Activated T-cell treated with anti-CD3 and anti-CD28 coated beads, Interleukin-2, amount 50 U/mL, for 24 hours (primary cell): ENCODE results near the gene TMEM186.
A peak's percentile ranks its signal among the peaks of the same experiment; 100 is the strongest.
"Not testable (repeated sequence)": the region's sequence is repeated elsewhere in the genome, so short reads cannot be mapped to it uniquely, and the experiment has no call there.

Experiments
- DNase-seq: peaks from one replicate; pipeline ENCODE4 v3.0.0-alpha.2; 2020
- H3K27ac Mint-ChIP-seq: 2 replicates; pipeline ENCODE4 v1.8.0; 2020; ENCODE audit warnings: mild to moderate bottlenecking, mixed read lengths
- H3K27me3 Mint-ChIP-seq: 2 replicates; pipeline ENCODE4 v1.8.0; 2020; ENCODE audit warnings: mixed read lengths
- H3K36me3 Mint-ChIP-seq: 2 replicates; pipeline ENCODE4 v1.8.0; 2020; ENCODE audit warnings: low read depth, mixed read lengths
- H3K4me1 Mint-ChIP-seq: 2 replicates; pipeline ENCODE4 v1.8.0; 2020; ENCODE audit warnings: low read depth, mixed read lengths
- H3K4me3 Mint-ChIP-seq: 2 replicates; pipeline ENCODE4 v1.8.0; 2020; ENCODE audit warnings: mild to moderate bottlenecking, moderate library complexity, mixed read lengths
- H3K9me3 Mint-ChIP-seq: 2 replicates; pipeline ENCODE4 v1.8.0; 2020; ENCODE audit warnings: mixed read lengths

TMEM186 gene

DNA sequence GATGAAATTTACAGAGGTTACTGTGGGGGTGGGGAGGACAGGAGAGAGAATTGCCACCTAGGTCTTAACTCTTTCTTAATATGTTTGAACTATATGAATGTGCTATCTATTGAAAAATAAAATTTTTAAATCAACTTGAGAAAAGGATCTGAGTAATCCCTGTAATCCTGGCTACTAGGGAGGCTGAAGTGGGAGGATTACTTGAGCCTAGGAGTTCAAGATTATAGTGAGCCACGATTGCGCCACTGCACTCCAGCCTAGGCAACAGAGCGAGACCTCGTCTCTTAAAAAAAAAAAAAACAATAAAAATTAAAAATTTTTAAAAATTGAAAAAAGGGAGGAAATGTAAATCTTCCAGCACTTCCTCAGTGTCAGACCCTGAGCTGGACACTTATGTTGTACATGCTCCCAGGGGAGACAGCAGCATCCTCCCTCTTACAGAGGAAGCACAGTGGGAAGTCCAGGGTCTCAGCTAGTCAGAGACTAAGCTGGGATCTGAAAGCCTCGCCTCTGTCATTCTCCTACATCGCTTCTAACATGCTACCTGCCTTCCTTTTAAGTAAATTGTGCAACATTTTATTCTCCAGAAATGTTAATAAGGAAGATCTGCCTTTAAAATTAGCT is 22.1 kb upstream of the TMEM186 start:
- Mint-ChIP-seq H3K36me3 (peaks cover 95% of the 10 kb centered on the region), H3K4me1 (peaks cover 19% of the 10 kb centered on the region), H3K27ac (no peak overlapping the region), H3K9me3 (no peaks in the 10 kb centered on the region), H3K4me3 (no peak overlapping the region), H3K27me3 (no peaks in the 10 kb centered on the region)
- no peak for DNase-seq

DNA sequence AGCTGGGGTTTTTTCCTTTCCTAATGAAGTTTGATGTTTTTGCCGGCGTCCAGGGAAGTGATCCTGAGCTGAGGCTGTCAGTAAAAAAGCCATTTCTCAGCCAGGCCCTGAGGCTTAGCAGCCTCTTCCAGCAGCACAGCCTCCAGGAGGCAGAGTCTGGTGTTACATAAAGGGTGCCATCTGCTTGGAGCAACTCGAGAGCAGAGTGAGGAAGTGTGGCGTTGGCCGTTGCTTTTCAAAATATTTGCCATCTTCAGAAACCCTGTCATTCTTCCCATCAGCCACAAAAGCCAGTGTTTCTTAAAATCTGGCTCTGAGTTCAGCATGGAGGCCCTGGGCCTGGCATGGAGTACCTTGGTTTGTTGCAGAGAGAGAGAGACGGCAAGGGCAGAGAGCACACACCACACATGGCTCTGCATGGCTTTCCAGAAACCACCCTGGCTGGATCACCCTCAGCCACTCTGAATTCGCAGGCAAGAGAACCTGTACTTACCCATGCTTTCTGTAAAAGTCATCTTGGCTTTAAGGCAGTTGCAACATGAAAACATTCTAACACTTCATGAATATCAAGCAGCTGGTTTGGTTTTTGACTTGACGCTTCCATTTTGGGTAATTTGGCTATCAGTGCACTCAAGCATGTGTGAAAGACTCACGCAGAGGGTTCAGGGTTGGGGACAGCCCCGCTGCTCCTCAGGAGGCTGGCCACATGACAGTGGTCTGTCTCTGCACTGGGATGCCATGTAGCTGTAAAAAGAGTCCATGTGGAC is 21.2 kb upstream of the TMEM186 start:
- no peak overlapping the region for H3K27ac Mint-ChIP-seq
- H3K4me1 Mint-ChIP-seq, result peaks cover 28% of the 10 kb centered on the region
- DNase-seq, result no peak
- H3K36me3 Mint-ChIP-seq, result peaks cover 95% of the 10 kb centered on the region
- H3K4me3 Mint-ChIP-seq, result no peak overlapping the region
- H3K9me3 Mint-ChIP-seq, result no peaks in the 10 kb centered on the region
- no peaks in the 10 kb centered on the region for H3K27me3 Mint-ChIP-seq

DNA sequence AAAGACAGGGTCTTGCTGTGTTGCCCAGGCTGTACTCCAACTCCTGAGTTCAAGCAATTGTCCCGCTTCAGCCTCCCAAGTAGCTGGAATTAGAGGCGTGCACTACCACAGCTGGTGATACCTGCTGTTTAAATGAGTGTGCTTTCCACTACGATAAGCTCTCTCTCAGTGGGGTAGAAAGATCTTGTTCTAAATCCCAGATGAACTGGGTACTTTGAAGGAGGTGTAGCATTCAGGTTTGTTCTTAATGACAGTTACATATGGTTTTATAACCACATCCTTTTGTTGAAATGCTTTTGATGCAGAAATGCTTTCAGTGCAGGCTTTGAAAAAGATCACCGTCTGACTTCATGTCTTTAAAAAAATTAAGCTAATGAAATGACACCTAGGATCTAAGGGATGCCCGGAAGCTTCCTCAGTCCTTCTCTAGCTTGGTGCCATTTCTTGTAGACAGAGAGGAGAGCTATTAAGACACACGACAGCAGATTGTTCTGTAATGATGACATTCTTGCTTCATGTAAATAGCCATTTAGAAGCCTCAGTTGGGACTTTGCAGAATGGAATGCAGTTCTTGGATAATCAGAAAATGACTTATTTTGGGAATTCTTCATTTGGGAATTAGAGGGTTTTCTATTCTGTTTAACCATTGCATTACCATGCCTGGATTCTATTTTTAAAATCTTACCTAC is 19.7 kb upstream of the TMEM186 start:
- H3K36me3 Mint-ChIP-seq, result peaks cover 95% of the 10 kb centered on the region
- H3K4me3 Mint-ChIP-seq, result no peak overlapping the region
- peak overlapping the region; percentile 80 for H3K27ac Mint-ChIP-seq
- no peak for DNase-seq
- H3K27me3 Mint-ChIP-seq, result no peaks in the 10 kb centered on the region
- H3K4me1 Mint-ChIP-seq, result peaks cover 35% of the 10 kb centered on the region
- H3K9me3 Mint-ChIP-seq, result no peaks in the 10 kb centered on the region

DNA sequence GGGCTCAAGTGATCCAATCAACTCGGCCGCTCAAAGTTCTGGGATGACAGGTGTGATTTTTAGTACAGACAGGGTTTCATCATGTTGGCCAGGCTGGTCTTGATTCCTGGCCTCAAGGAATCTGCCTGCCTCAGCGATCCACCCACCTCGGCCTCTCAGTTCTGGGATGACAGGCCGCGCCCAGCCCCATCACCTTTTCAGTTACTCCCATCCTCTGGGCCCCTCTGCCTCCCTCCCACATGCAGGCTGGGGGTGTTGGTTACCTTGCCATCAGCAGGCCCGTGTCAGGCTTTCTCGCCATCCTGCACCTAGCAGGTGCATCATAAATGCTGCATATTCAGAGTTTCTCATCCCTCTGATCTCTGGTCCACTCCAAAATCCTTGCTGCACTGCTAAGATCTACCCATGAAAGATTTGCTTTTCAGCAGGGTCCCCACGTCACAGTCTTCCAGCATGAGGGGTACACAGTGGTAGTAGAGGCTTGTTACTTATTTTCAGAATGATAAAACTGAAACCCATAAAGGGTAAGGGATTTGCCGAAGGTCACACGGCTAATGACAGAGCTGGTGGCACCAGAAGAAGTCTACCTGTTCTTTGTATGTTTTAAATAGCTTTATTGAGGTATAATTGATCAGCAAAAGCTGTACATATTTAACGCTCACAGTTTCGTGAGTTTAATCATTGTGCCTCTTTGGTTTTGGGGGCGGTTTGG is 16.8 kb upstream of the TMEM186 start:
- peaks cover 34% of the 10 kb centered on the region for H3K4me1 Mint-ChIP-seq
- no peak for DNase-seq
- no peaks in the 10 kb centered on the region for H3K27me3 Mint-ChIP-seq
- H3K27ac Mint-ChIP-seq, result peak overlapping the region; percentile 62
- peaks cover 95% of the 10 kb centered on the region for H3K36me3 Mint-ChIP-seq
- H3K4me3 Mint-ChIP-seq, result no peak overlapping the region
- H3K9me3 Mint-ChIP-seq, result no peaks in the 10 kb centered on the region

DNA sequence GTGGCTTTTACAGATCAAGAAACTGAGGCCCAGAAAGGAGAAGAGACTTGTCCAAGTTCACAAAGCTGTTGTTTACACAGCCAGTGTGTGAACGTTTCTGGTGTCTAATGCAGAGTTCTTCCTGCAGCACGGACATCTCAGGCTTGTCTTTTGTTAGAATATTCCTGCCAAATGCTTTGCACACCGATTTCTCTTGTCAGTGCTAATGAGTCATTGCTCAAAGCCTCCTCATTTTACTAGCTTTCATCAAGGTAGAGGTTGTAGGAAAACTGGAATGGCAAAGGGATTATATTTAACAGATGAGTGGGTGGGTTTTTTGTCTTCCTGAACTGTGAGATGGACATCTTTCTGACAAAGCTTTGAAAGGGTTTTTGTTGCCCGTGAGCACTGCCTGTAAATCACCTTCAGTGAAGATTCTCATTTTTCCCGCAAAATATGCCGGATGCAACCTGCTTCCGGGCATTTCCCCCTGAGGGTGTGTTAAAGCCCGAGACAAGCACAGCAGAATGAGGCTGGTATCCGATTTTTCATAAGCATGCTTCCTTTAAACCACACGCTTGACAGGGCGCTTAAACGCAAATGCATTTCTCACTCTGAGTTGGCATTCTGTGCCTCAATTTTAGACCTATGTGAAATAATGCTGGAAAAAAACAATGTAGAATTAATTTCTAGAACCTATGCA is 14.9 kb upstream of the TMEM186 start:
- no peak overlapping the region for H3K4me3 Mint-ChIP-seq
- H3K4me1 Mint-ChIP-seq, result peaks cover 30% of the 10 kb centered on the region
- H3K36me3 Mint-ChIP-seq, result peaks cover 95% of the 10 kb centered on the region
- H3K27me3 Mint-ChIP-seq, result no peaks in the 10 kb centered on the region
- no peak for DNase-seq
- H3K9me3 Mint-ChIP-seq, result no peaks in the 10 kb centered on the region
- peak overlapping the region; percentile 47 for H3K27ac Mint-ChIP-seq

DNA sequence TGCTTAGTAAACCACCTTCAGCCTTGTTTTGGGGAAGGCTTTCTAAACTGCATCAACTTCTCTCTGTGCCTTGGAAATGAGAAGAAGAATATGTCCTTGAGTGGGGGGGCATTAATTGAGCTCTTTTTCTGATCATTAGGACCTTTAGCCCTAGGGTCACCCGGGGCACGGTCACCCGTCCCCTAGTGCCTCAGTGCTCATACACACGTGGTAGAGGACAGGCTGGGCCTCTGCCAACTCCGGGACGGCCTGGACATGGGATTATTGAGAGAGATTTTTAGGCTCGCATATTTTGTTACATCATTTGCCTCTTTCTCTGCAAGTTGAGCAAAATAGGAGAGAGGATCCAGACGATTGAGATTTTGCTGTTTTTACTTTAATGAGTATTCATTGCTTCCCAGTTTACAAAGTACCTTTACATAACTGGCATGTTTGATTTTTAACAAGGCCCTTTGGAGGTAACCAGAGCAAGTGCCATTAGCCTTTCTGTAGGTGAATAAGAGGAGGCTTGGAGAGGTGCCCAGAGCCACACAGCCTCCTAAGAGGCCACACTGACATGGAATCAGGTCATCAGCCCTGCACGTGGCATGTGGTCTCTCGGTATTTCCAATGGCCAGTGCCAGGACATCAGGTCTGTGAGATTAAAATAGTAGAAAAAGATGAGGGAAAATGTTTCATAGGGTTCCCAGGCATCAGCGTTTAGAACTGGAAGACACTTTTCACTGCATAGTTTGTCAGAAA is 11.3 kb upstream of the TMEM186 start:
- H3K36me3 Mint-ChIP-seq, result peaks cover 97% of the 10 kb centered on the region
- no peak overlapping the region for H3K27ac Mint-ChIP-seq
- peaks cover 11% of the 10 kb centered on the region for H3K4me1 Mint-ChIP-seq
- no peaks in the 10 kb centered on the region for H3K27me3 Mint-ChIP-seq
- DNase-seq, result no peak
- no peak overlapping the region for H3K4me3 Mint-ChIP-seq
- H3K9me3 Mint-ChIP-seq, result no peaks in the 10 kb centered on the region

DNA sequence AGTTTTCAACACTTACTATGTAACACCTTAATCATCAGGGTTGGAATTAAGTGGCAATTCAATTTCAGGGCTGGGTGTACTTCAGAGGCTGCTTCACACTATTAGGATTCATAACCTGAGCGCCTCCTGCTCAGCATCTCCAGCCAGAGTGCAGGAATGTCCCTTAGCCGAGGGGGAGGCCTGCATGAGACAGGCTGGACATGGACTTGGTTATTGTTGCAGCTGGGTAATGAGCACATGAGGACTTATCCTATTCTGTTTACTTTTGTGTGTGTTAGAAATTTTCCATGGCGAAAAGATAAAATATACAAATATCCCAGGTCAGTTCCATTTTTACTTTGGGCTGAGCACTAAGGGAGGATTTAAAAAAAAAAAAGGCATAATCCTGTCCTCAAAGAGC is 10.6 kb upstream of the TMEM186 start:
- no peak overlapping the region for H3K4me3 Mint-ChIP-seq
- no peaks in the 10 kb centered on the region for H3K9me3 Mint-ChIP-seq
- no peak for DNase-seq
- H3K27me3 Mint-ChIP-seq, result no peaks in the 10 kb centered on the region
- peaks cover 96% of the 10 kb centered on the region for H3K36me3 Mint-ChIP-seq
- peaks cover 9% of the 10 kb centered on the region for H3K4me1 Mint-ChIP-seq
- H3K27ac Mint-ChIP-seq, result no peak overlapping the region

DNA sequence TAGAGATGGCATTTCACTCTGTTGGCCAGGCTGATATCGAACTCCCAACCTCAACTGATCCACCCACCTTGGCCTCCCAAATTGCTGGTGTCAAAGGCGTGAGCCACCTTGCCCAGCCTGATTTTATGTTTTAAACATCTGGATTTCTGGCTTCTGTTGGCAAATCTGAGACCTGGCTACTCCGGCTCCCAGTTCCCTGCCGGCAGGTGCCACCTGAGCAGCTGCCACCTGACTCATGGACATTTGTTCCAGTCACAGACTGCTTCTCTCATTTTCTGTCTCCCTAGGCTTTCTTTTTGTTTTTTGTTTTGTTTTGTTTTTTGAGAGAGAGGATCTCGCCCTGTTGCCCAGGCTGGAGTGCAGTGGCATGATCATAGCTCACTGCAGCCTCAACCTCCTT is 9.8 kb upstream of the TMEM186 start:
- no peak overlapping the region for H3K4me3 Mint-ChIP-seq
- no peaks in the 10 kb centered on the region for H3K27me3 Mint-ChIP-seq
- H3K9me3 Mint-ChIP-seq, result no peaks in the 10 kb centered on the region
- peaks cover 96% of the 10 kb centered on the region for H3K36me3 Mint-ChIP-seq
- no peak overlapping the region for H3K27ac Mint-ChIP-seq
- DNase-seq, result no peak
- peaks cover 10% of the 10 kb centered on the region for H3K4me1 Mint-ChIP-seq

DNA sequence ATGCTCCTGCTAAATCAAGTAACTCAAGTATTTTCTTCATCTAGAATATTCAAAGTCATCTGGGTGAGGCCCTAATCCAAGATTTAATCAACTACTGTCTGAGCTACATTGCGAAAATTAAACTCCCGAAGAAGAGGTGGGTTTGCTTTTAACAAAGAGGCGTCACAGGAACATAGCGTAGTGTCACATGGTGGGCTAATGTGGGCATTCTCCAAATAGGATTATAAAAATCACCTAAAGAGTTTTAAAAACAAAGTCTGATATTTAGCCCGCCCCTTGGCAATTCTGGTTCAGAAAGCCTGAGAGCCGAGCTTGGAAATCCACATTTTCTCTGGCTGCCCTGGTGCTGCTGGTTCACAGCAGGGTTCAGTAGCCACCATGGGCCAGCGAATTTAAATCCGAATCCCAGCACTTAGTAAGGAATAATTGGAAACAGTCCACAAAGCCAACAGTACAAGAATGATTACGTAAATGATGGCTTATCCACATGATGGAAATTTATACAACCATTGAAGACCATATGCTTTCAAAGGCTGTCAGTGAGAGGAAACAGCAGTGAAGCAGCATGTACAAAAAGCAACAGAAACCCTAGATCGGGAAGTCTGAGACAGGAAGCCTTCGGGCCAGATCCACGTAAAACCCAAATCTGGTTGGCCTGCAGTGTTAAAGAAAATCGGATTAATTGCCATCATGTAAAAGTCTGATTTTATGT is 9.0 kb upstream of the TMEM186 start:
- H3K27me3 Mint-ChIP-seq, result no peaks in the 10 kb centered on the region
- peaks cover 13% of the 10 kb centered on the region for H3K4me1 Mint-ChIP-seq
- no peak overlapping the region for H3K27ac Mint-ChIP-seq
- H3K36me3 Mint-ChIP-seq, result peaks cover 96% of the 10 kb centered on the region
- no peak for DNase-seq
- H3K4me3 Mint-ChIP-seq, result no peak overlapping the region
- H3K9me3 Mint-ChIP-seq, result no peaks in the 10 kb centered on the region

DNA sequence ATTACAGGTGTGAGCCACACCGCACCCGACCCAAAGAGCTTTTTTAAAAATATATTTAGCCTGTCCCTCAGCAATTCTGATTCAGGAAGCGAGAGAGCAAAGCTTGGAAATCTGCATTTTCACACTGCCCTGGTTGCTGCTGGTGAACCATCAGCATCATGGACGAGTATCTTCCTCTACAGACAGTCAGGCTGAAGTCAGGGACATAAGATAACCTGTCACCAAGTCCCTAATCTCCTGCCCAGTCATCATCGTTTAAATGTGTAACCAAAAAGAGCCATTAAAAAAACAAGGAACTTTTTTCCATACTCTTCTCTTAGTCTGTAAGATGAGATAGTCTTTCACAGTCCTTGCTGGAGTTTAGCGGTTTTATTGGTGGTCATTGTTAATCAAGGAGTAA is 6.9 kb upstream of the TMEM186 start:
- Mint-ChIP-seq H3K36me3 (peaks cover 96% of the 10 kb centered on the region), H3K27ac (peak overlapping the region; percentile 26), H3K4me1 (peaks cover 27% of the 10 kb centered on the region), H3K4me3 (no peak overlapping the region), H3K9me3 (no peaks in the 10 kb centered on the region), H3K27me3 (no peaks in the 10 kb centered on the region)
- no peak for DNase-seq

DNA sequence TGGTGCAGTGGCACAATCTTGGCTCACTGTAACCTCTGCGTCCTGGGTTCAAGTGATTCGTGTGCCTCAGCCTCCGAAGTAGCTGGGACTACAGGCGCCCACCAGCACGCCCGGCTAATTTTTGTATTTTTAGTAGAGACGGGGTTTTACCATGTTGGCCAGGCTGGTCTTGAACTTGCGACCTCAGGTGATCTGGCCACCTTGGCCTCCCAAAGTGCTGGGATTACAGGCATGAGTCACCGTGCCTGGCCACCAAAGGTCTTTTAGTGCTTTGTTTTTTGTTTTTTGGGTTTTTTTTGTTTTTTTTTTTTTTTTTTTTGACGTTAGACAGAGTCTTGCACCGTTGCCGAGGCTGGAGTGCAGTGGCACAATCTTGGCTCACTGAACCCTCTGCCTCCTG is 6.3 kb upstream of the TMEM186 start:
- H3K36me3 Mint-ChIP-seq, result peaks cover 96% of the 10 kb centered on the region

DNA sequence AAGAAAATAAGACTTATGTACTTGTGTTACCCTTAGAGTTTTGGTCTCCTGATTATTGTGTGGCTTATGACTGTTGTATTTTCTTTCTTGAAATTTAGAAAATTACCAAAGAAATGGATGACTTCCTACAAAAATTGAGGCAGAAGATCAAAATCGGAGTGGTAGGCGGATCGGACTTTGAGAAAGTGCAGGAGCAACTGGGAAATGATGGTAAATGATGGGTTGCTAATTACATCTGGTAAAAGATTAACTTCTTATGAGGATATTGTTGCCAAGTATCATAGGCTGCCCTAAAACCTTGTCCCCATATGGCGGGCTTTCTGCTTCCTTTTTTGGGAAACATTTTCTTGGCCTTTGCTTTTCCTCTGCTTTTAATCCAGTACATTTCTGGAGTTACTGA is 4.3 kb upstream of the TMEM186 start:
- peaks cover 95% of the 10 kb centered on the region for H3K36me3 Mint-ChIP-seq
- H3K27ac Mint-ChIP-seq, result peak overlapping the region; percentile 47
- H3K4me1 Mint-ChIP-seq, result peaks cover 42% of the 10 kb centered on the region
- H3K27me3 Mint-ChIP-seq, result no peaks in the 10 kb centered on the region
- DNase-seq, result no peak
- H3K9me3 Mint-ChIP-seq, result no peaks in the 10 kb centered on the region
- no peak overlapping the region for H3K4me3 Mint-ChIP-seq

More for the DNA sequence above, 6.3 kb upstream of the TMEM186 start:
- not testable (repeated sequence) for H3K27ac Mint-ChIP-seq, H3K4me3 Mint-ChIP-seq, H3K27me3 Mint-ChIP-seq, DNase-seq, H3K9me3 Mint-ChIP-seq
- peaks cover 32% of the 10 kb centered on the region for H3K4me1 Mint-ChIP-seq

DNA sequence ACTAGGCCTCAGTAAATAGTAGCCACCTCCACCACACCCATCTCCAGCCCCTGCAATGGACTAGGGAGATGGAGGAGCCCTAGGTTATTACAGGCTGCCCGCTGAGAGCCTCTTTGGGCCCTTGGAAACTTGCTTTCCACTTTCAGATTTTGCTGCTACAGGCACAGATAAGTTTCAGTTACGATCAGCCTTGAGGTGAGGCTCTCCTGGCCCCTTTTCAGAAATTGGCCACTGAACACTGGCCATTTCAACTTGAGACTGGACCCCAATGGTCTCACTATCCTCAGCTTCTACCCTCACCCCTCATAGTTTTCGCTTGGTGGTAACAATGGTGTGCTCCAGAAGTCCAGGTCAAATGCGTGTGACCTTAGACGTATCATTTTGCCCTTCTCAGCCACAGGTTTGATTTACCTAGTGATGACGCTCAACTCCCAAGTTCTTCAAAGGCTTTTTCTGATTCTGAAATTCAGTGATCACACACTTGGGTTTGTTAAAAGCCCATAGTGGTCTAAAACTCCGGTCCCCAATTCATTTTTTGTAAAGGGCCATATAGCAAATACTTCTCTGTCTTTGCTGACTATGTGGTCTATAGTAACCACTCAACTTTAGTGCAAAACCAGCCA is 1.2 kb upstream of the TMEM186 start:
- Mint-ChIP-seq H3K36me3 (peaks cover 89% of the 10 kb centered on the region), H3K9me3 (no peaks in the 10 kb centered on the region), H3K4me1 (peaks cover 58% of the 10 kb centered on the region), H3K27me3 (no peaks in the 10 kb centered on the region), H3K4me3 (peak overlapping the region; percentile 98), H3K27ac (peak overlapping the region; percentile 96)
- DNase-seq, result no peak
